ENCODE results near the gene RNLS. TPM values are rescaled to one million over a fixed set of nuclear protein-coding genes. Genes with fewer than 3 reads are reported as not detected.

RNLS gene
- total and polyA plus RNA-seq, 2 of the 8 experiments (the other 6 are each of a cell fraction or from before 2014, with no cell fraction given) = 7.5 to 12.7 TPM

DNA sequence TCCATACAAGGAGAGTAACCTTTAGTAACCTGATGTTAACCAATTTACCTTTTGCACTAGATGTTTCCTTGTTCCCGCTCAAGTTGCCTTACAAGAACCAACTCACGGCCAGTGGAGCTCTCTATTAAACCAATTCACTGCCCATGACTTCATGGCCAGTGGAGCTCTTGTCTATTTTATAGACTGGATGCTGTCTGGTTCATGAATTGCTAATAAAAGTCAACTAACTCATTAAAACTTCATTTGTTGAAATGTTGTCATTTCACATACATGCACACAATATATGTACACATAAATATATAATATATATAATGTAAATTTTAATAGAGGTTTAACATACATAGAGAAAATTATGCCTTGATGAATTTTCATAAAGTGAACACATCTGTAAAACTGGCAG, 216.3 kb downstream of the RNLS start (continued):
- TF ChIP-seq, protein P1, sequence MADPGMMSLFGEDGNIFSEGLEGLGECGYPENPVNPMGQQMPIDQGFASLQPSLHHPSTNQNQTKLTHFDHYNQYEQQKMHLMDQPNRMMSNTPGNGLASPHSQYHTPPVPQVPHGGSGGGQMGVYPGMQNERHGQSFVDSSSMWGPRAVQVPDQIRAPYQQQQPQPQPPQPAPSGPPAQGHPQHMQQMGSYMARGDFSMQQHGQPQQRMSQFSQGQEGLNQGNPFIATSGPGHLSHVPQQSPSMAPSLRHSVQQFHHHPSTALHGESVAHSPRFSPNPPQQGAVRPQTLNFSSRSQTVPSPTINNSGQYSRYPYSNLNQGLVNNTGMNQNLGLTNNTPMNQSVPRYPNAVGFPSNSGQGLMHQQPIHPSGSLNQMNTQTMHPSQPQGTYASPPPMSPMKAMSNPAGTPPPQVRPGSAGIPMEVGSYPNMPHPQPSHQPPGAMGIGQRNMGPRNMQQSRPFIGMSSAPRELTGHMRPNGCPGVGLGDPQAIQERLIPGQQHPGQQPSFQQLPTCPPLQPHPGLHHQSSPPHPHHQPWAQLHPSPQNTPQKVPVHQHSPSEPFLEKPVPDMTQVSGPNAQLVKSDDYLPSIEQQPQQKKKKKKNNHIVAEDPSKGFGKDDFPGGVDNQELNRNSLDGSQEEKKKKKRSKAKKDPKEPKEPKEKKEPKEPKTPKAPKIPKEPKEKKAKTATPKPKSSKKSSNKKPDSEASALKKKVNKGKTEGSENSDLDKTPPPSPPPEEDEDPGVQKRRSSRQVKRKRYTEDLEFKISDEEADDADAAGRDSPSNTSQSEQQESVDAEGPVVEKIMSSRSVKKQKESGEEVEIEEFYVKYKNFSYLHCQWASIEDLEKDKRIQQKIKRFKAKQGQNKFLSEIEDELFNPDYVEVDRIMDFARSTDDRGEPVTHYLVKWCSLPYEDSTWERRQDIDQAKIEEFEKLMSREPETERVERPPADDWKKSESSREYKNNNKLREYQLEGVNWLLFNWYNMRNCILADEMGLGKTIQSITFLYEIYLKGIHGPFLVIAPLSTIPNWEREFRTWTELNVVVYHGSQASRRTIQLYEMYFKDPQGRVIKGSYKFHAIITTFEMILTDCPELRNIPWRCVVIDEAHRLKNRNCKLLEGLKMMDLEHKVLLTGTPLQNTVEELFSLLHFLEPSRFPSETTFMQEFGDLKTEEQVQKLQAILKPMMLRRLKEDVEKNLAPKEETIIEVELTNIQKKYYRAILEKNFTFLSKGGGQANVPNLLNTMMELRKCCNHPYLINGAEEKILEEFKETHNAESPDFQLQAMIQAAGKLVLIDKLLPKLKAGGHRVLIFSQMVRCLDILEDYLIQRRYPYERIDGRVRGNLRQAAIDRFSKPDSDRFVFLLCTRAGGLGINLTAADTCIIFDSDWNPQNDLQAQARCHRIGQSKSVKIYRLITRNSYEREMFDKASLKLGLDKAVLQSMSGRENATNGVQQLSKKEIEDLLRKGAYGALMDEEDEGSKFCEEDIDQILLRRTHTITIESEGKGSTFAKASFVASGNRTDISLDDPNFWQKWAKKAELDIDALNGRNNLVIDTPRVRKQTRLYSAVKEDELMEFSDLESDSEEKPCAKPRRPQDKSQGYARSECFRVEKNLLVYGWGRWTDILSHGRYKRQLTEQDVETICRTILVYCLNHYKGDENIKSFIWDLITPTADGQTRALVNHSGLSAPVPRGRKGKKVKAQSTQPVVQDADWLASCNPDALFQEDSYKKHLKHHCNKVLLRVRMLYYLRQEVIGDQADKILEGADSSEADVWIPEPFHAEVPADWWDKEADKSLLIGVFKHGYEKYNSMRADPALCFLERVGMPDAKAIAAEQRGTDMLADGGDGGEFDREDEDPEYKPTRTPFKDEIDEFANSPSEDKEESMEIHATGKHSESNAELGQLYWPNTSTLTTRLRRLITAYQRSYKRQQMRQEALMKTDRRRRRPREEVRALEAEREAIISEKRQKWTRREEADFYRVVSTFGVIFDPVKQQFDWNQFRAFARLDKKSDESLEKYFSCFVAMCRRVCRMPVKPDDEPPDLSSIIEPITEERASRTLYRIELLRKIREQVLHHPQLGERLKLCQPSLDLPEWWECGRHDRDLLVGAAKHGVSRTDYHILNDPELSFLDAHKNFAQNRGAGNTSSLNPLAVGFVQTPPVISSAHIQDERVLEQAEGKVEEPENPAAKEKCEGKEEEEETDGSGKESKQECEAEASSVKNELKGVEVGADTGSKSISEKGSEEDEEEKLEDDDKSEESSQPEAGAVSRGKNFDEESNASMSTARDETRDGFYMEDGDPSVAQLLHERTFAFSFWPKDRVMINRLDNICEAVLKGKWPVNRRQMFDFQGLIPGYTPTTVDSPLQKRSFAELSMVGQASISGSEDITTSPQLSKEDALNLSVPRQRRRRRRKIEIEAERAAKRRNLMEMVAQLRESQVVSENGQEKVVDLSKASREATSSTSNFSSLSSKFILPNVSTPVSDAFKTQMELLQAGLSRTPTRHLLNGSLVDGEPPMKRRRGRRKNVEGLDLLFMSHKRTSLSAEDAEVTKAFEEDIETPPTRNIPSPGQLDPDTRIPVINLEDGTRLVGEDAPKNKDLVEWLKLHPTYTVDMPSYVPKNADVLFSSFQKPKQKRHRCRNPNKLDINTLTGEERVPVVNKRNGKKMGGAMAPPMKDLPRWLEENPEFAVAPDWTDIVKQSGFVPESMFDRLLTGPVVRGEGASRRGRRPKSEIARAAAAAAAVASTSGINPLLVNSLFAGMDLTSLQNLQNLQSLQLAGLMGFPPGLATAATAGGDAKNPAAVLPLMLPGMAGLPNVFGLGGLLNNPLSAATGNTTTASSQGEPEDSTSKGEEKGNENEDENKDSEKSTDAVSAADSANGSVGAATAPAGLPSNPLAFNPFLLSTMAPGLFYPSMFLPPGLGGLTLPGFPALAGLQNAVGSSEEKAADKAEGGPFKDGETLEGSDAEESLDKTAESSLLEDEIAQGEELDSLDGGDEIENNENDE (IDR thresholded peaks at IDR 0.05; ENCODE audit: insufficient replicate concordance, low read length) = no peak
- TF ChIP-seq CTBP2 (IDR thresholded peaks at IDR 0.05; ENCODE audit: borderline replicate concordance, insufficient read depth, insufficient read length, low read length) (no peak), SIN3A (conservative IDR thresholded peaks at IDR 0.05 in 1 of 2, IDR thresholded peaks at IDR 0.05 in 1 of 2; ENCODE audit: low read depth in 1 of 2, low read length in 2 of 2) (no peak), TAF7 (optimal IDR thresholded peaks at IDR 0.05; ENCODE audit: borderline replicate concordance, low read depth, low read length) (no peak), RFX5 (IDR thresholded peaks at IDR 0.05; ENCODE audit: borderline replicate concordance, low read depth, low read length) (no peak), FOSL1 (IDR thresholded peaks at IDR 0.05; ENCODE audit: insufficient read depth, low read depth, low read length) (no peak), TCF12 (IDR thresholded peaks at IDR 0.05; ENCODE audit: low read depth, low read length) (no peak), SP2 (IDR thresholded peaks at IDR 0.05; ENCODE audit: low read length) (no peak), ATF2 (IDR thresholded peaks at IDR 0.05; ENCODE audit: low read length) (no peak), SIRT6 (IDR thresholded peaks at IDR 0.05; ENCODE audit: low read length) (no peak)
